DLD1 (cell line): ENCODE data around the gene TANGO6.

Experiments used
- in situ Hi-C: cut with HindIII; loops from 2 replicates; pipeline ENCODE4 v1.10.0; 2017; ENCODE audit warnings: low sequenced_read_pairs

Gene TANGO6

GRCh38 chr16:69127966-69128510 is 284.7 kb downstream of the TANGO6 start:
- in situ Hi-C loops: no loop called here

GRCh38 chr16:69130461-69130860 is 287.1 kb downstream of the TANGO6 start:
- in situ Hi-C loops: no loop called here

- in situ Hi-C loops: no loop called here
These were observed 288.0 kb downstream of the TANGO6 start for GRCh38 chr16:69131167-69131838.

- in situ Hi-C loops: no loop called here
These were observed 288.6 kb downstream of the TANGO6 start for GRCh38 chr16:69131839-69132423.

GRCh38 chr16:69132424-69133252 is 289.3 kb downstream of the TANGO6 start, which contains the start of the genes CHTF8 and UTP4:
TSS of gene CHTF8 (minus strand) at chr16:69132588. CDS start at chr16:69121458, 11,130 bp downstream.
TSS of gene UTP4 (plus strand) at chr16:69132649. CDS start at chr16:69133460, 811 bp downstream.
- in situ Hi-C loops: no loop called here

GRCh38 chr16:69133373-69133954 is 290.1 kb downstream of the TANGO6 start:
- in situ Hi-C loops: no loop called here
